ENCODE data around the gene MCM9. TPM values are rescaled to one million over a fixed set of nuclear protein-coding genes. Genes with fewer than 3 reads are reported as not detected.

The MCM9 gene
- total and polyA plus RNA-seq, 2 of the 13 experiments (the other 11 are each of a cell fraction or from before 2014, with no cell fraction given), result 3.8 to 17.2 TPM

GRCh38 chr6:118853408-118853807, 81.6 kb downstream of the MCM9 start:
- H2AFZ ChIP-seq (ENCODE audit: low read length), result no peak overlapping the region
- no peaks in the 10 kb centered on the region for H3K9me3 ChIP-seq (ENCODE audit: low read length)
- DNase-seq (ENCODE audit: low spot score) (no peak), FAIRE-seq (no peak), ATAC-seq (no peak)
- no peak overlapping the region for H3K27ac ChIP-seq (ENCODE audit: extremely low read length, insufficient read depth, low read length)
- ChIA-PET POLR2A (no interaction called here), CTCF (ENCODE audit: low intra/inter-chr PET ratio, low total read pairs) (no interaction called here)
- H3K4me1 ChIP-seq (ENCODE audit: insufficient read depth, low read length), result no peaks in the 10 kb centered on the region
- no peak overlapping the region for H3K4me2 ChIP-seq (ENCODE audit: low read depth, low read length)
- BruUV-seq (replicated peaks), result no TSS peak
- no peaks in the 10 kb centered on the region for H3K27me3 ChIP-seq (ENCODE audit: control insufficient read depth in 1 of 2, insufficient read depth in 2 of 2, low read length in 2 of 2)
- H3K79me2 ChIP-seq (ENCODE audit: insufficient read depth, low read length), result no peaks in the 10 kb centered on the region
- intact Hi-C loops (cut with micrococcal nuclease; ENCODE audit: unreplicated experiment) (no loop called here), in situ Hi-C loops (cut with HindIII; ENCODE audit: extremely low pct_ligation_motif_present, low pct_unique_long_range_greater_than_20kb) (no loop called here)
- H4K20me1 ChIP-seq (ENCODE audit: insufficient read depth, low read length), result no peaks in the 10 kb centered on the region
- no peak overlapping the region for H3K9ac ChIP-seq (ENCODE audit: insufficient read depth, low read depth, low read length)
- H3K36me3 ChIP-seq (replicated peaks in 1 of 2; ENCODE audit: control insufficient read depth in 1 of 2, insufficient read depth in 2 of 2, low read length in 2 of 2), result no peaks in the 10 kb centered on the region
- no peak overlapping the region for H3K4me3 ChIP-seq (replicated peaks in 1 of 3; ENCODE audit: insufficient read depth in 1 of 3, low read depth in 2 of 3, low read length in 3 of 3)
- peak; percentile 63; the same call in 1 of the 2 replicates for TF ChIP-seq ZNF121 (CRISPR knock-in tag; IDR thresholded peaks at IDR 0.05)
- no peak for TF ChIP-seq FOSL2 (CRISPR knock-in tag; IDR thresholded peaks at IDR 0.05)
- WGBS (ENCODE audit: low lambda C conversion rate), result 95% methylated on average over 5 of the region's 5 CpGs

DNA sequence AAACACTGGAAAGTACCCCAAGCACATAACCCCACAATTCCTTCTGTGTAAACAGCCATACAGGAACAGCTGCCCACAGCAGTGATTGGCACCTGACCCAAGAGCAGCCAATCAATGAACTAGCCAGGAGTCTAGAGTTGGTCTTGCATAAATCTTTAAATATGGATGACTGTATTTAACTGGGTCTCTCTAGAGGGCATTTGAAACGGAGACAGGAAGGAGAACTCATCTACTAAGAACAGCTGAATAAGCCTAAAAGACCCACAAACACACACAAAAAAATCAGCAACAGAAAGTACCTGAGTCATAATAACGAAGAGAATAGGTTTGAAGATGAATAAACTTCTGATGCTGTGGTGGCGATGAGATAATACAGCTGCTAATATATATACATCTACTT, 90.0 kb downstream of the MCM9 start:
- BruUV-seq (replicated peaks), result no TSS peak
- Histone ChIP-seq H3K4me1 (ENCODE audit: insufficient read depth, low read length) (no peaks in the 10 kb centered on the region), H4K20me1 (ENCODE audit: insufficient read depth, low read length) (no peaks in the 10 kb centered on the region), H3K27me3 (ENCODE audit: control insufficient read depth in 1 of 2, insufficient read depth in 2 of 2, low read length in 2 of 2) (no peaks in the 10 kb centered on the region), H3K9ac (ENCODE audit: insufficient read depth, low read depth, low read length) (no peak overlapping the region), H3K4me3 (replicated peaks in 1 of 3; ENCODE audit: insufficient read depth in 1 of 3, low read depth in 2 of 3, low read length in 3 of 3) (no peak overlapping the region), H3K4me2 (ENCODE audit: low read depth, low read length) (no peak overlapping the region), H3K27ac (ENCODE audit: extremely low read length, insufficient read depth, low read length) (no peak overlapping the region), H3K9me3 (ENCODE audit: low read length) (no peaks in the 10 kb centered on the region), H3K79me2 (ENCODE audit: insufficient read depth, low read length) (no peaks in the 10 kb centered on the region), H2AFZ (ENCODE audit: low read length) (no peak overlapping the region), H3K36me3 (replicated peaks in 1 of 2; ENCODE audit: control insufficient read depth in 1 of 2, insufficient read depth in 2 of 2, low read length in 2 of 2) (no peaks in the 10 kb centered on the region)
- TF ChIP-seq ZNF563 (CRISPR knock-in tag; IDR thresholded peaks at IDR 0.05) (no peak), ZNF512 (CRISPR knock-in tag; IDR thresholded peaks at IDR 0.05) (no peak), EHMT2 (IDR thresholded peaks at IDR 0.05; ENCODE audit: borderline replicate concordance, low read depth, low read length) (no peak), HMG20A (CRISPR knock-in tag; IDR thresholded peaks at IDR 0.05; ENCODE audit: borderline replicate concordance) (no peak), SAFB2 (CRISPR knock-in tag; IDR thresholded peaks at IDR 0.05; ENCODE audit: borderline replicate concordance, low read depth) (no peak)
- TF ChIP-seq, protein P1, sequence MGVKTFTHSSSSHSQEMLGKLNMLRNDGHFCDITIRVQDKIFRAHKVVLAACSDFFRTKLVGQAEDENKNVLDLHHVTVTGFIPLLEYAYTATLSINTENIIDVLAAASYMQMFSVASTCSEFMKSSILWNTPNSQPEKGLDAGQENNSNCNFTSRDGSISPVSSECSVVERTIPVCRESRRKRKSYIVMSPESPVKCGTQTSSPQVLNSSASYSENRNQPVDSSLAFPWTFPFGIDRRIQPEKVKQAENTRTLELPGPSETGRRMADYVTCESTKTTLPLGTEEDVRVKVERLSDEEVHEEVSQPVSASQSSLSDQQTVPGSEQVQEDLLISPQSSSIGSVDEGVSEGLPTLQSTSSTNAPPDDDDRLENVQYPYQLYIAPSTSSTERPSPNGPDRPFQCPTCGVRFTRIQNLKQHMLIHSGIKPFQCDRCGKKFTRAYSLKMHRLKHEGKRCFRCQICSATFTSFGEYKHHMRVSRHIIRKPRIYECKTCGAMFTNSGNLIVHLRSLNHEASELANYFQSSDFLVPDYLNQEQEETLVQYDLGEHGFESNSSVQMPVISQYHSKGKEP (CRISPR knock-in tag; IDR thresholded peaks at IDR 0.05), result no peak
- FAIRE-seq (no peak), DNase-seq (ENCODE audit: low spot score) (no peak), ATAC-seq (no peak)
- CTCF ChIA-PET (ENCODE audit: low intra/inter-chr PET ratio, low total read pairs), result no interaction called here
- intact Hi-C loops (cut with micrococcal nuclease; ENCODE audit: unreplicated experiment) (no loop called here), in situ Hi-C loops (cut with HindIII; ENCODE audit: extremely low pct_ligation_motif_present, low pct_unique_long_range_greater_than_20kb) (no loop called here)
- POLR2A ChIA-PET, result no interaction called here
- WGBS (ENCODE audit: low lambda C conversion rate), result 98% methylated on average over 3 of the region's 3 CpGs
